ENCODE data around the gene IL11RA. TPM values are rescaled to one million over a fixed set of nuclear protein-coding genes. Genes with fewer than 3 reads are reported as not detected.
A peak's percentile ranks its signal among the peaks of the same experiment; 100 is the strongest.

IL11RA gene
- total and polyA plus RNA-seq, 2 of the 8 experiments (the other 6 are each of a cell fraction or from before 2014, with no cell fraction given), result 5.5 to 9.1 TPM

GRCh38 chr9:34701769-34702736 is 50.1 kb downstream of the IL11RA start (continued):
- TF ChIP-seq CTCF (IDR thresholded peaks at IDR 0.05; ENCODE audit: control extremely low read depth in 1 of 3, insufficient read depth in 1 of 3, low read depth in 1 of 3, low read length in 3 of 3) (peak; percentile 97 to 98 (median 98)), ATF2 (IDR thresholded peaks at IDR 0.05; ENCODE audit: low read length) (no peak), MAX (IDR thresholded peaks at IDR 0.05) (no peak), KDM4A (IDR thresholded peaks at IDR 0.05; ENCODE audit: low read depth, low read length, severe bottlenecking) (peak; percentile 70), SP4 (IDR thresholded peaks at IDR 0.05; ENCODE audit: low read length) (peak; percentile 39; the same call in 1 of the 2 replicates), YY1 (IDR thresholded peaks at IDR 0.05; ENCODE audit: low read depth, low read length) (peak; percentile 40; the same call in 1 of the 2 replicates), RXRA (IDR thresholded peaks at IDR 0.05; ENCODE audit: insufficient read depth, low read depth, low read length) (0 out of 2 replicates have a peak, but pooled peaks have one; percentile 34), NRF1 (IDR thresholded peaks at IDR 0.05; ENCODE audit: low read depth, low read length) (no peak), SP1 (IDR thresholded peaks at IDR 0.05; ENCODE audit: low read depth, low read length) (no peak), SIX5 (IDR thresholded peaks at IDR 0.05; ENCODE audit: low read depth, low read length) (no peak), BACH1 (IDR thresholded peaks at IDR 0.05; ENCODE audit: low read length) (no peak; the same call in 1 of the 2 replicates)

Data from H1 (cell line).